CD4-positive, alpha-beta T cell treated with Interleukin-15 for 1 hour (primary cell): ENCODE measurements around the gene NUBP2.

Experiments used
- DNase-seq: peaks from one replicate; pipeline ENCODE4 v3.0.0-alpha.2; 2020

Gene NUBP2

GRCh38 chr16:1759511-1759910 is 23.2 kb upstream of the NUBP2 start:
- no peak for DNase-seq

- no peak for DNase-seq
Observed at GRCh38 chr16:1760911-1761310, 21.8 kb upstream of the NUBP2 start.

GRCh38 chr16:1761751-1762150 is 21.0 kb upstream of the NUBP2 start:
- DNase-seq: no peak

- no peak for DNase-seq
Observed at GRCh38 chr16:1762196-1762878, 20.4 kb upstream of the NUBP2 start.

- no peak for DNase-seq
Observed at GRCh38 chr16:1762879-1763520, 19.8 kb upstream of the NUBP2 start.

- no peak for DNase-seq
Observed at GRCh38 chr16:1763521-1764511, 18.9 kb upstream of the NUBP2 start.

- DNase-seq: no peak
Observed at GRCh38 chr16:1764971-1765370, 17.8 kb upstream of the NUBP2 start.

- DNase-seq: no peak
Observed at GRCh38 chr16:1765826-1766225, 16.9 kb upstream of the NUBP2 start.

GRCh38 chr16:1766231-1766630 is 16.5 kb upstream of the NUBP2 start:
- no peak for DNase-seq

- no peak for DNase-seq
Observed at GRCh38 chr16:1766701-1767100, 16.1 kb upstream of the NUBP2 start.

- no peak for DNase-seq
Observed at GRCh38 chr16:1767116-1767994, 15.4 kb upstream of the NUBP2 start.

GRCh38 chr16:1768061-1768766 is 14.5 kb upstream of the NUBP2 start:
- DNase-seq: no peak

- DNase-seq: no peak
Observed at GRCh38 chr16:1768767-1769401, 13.9 kb upstream of the NUBP2 start.

- DNase-seq: no peak
Observed at GRCh38 chr16:1769402-1770300, 13.1 kb upstream of the NUBP2 start.

- peak; percentile 42 for DNase-seq
Observed at GRCh38 chr16:1770328-1771187, 12.2 kb upstream of the NUBP2 start.

GRCh38 chr16:1771188-1771863 is 11.4 kb upstream of the NUBP2 start, which contains the start of gene NME3:
Gene NME3, minus strand, starts transcription at chr16:1771543. Its CDS starts 9 bp downstream, at chr16:1771534.
- peak; percentile 64 for DNase-seq

GRCh38 chr16:1771864-1772361 is 10.8 kb upstream of the NUBP2 start:
- DNase-seq: no peak

GRCh38 chr16:1772362-1772907 is 10.3 kb upstream of the NUBP2 start, which contains the start of gene EME2:
Gene EME2, plus strand, starts transcription at chr16:1772810. Its CDS starts 418 bp downstream, at chr16:1773228.
- DNase-seq: no peak
